HG03095 (cell line): ENCODE results near the gene CAMK1D.

Experiments used
- ATAC-seq: cut with Tn5 transposase; IDR thresholded peaks from one replicate; pipeline ENCODE4 v1.9.1; 2021; ENCODE audit warnings: moderate library complexity; ENCODE audit not compliant: unreplicated experiment

CAMK1D gene

DNA sequence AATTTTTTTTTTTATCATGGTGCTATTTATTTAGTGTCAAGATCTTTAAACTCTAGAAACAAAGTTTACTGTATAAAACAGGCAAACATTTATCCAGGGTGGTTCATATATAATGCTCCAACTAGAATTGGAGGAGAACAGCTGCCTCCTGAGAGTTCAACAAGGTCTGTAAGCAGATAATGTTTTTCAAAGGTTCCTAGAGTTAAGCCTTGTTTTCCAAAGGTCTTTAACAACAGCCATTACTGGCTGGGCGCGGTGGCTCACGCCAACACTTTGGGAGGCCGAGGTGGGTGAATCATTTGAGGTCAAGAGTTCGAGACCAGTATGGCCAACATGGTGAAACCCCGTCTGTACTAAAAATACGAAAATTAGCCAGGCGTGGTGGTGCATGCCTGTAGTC is 335.4 kb downstream of the CAMK1D start:
- no peak for ATAC-seq

DNA sequence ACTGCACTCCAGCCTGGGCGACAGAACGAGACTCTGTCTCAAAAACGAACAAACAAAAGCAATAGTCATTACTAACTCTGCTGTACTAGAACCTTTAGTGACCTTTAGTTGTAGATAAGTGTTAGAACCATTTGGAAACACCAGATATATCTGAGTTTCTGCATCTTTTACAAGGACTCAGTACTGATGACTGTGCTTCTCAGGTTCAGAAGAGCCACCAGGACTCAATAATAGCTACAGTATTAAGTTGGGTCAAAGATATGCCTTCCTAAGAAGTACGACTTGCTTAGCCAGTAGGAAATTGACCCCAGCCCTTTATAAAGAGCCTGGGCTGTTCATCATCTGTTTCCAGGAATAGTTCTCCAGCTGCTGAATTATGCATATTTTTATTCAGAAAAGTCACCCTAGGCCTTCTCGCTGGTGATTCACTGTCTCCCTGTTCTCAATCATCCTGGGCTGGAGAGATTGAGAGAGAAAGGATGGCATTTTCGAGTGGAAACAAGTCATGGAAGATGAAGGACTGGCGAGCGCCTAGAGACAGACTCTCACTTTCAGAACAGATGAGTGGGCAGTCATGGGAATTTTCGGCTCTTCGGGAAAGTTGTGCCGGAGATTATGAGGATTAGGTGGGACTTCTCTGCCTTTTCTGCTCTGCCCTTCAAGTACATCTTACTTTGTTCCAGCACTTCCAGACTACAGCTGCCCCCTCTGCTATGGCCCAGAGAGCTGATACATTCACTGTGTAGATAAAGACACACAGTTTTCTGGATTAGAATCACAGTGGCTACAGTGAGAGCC is 336.1 kb downstream of the CAMK1D start:
- ATAC-seq, result no peak

DNA sequence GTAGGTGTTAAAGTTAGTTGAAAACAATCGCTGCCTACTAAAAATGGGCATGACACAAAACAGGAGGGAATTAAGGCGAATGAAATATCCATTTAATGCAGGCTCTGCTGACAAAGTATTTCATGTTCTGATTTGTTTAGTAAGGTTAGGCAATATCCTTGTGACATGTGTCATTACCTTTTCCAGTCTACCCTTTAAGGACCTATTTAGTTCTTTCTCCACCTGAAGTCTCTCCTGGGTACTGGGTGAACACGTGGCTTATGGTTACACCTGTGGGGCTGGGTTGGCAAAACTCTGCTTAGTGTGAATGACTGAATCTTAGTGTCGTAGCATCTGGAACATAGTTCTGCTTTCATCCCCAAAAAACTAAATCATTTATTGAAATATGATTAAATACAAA is 338.6 kb downstream of the CAMK1D start:
- no peak for ATAC-seq

DNA sequence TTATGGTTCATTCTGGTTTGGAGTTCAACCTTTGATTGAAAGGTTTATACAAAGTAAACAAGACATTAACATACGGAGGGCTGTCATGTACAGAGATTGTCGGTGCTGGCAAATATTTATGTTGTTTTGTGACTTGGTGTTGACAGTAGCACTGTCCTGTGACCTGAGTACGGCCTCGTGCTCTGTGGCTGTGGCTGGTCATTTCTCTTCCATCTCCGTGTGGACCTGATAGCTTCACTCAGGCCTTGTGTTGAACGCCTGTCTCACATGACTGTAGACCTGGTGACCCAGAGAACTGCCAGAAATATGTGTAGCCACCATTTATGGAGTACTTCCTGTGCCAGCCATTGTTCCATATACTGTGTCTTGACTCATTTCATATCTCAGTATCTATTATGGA is 340.5 kb downstream of the CAMK1D start:
- ATAC-seq, result no peak

DNA sequence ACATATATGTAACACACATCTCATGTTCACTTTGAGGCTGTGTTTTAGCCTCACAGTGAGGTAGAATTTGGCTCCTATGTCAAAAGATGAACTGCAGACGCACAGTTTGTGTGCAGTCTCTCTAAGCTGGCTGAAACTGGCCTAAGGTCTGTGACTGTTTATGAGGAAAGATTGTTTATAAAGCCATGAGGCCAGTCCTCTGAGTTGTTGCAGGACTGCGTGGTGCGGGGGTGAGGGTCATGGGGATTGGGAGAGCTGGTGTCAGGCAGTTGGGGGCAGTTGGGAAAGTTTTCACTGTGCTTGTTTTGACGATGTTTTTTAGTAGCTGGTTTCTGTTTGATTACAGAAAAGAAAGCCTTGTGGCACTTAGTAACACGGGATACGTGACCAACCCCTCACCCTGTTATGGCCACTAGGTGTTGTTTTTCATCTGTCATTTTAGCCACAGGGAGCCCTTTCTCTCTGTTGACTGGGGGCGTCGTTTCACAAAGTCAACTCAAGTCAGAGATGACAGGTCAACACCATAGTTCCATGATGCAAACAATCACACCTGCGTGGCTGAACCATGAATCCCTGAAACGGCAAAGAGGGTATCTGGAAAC is 341.3 kb downstream of the CAMK1D start:
- ATAC-seq, result no peak

DNA sequence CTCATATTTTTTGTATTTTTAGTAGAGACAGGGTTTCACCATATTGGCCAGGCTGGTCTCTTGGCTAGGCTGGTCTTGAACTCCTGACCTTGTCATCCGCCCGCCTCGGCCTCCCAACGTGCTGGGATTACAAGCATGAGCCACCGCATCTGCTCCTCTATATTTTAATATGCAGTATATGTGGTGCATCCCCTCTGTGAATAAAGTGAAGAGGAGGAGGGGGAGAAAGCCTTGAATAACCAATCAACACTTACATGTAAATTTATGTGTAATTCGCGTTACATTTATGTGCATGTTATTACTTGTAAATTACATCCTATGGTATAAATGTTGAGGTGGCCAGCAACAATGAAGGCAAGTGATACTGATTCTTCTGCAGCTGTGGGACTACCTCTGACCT is 342.2 kb downstream of the CAMK1D start:
- ATAC-seq, result no peak

DNA sequence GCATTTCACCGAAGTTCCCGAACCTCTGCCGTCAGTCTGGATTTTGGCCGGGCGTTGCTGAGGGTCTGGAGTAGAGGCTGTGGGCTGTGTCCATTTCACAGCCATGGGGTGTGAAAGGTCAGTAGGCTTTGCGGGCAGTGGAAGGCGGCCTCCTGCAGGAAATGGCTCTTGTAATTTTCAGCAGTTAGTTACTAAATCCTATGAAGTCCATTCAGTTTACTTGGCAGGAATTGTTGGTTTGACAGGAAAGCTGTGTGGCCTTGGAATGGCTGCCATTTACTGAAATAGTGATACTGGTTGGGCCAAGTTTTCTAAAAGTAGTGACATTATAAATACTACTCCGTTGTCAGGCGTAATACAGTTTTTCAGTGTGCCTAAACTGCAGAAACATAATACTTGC is 348.4 kb downstream of the CAMK1D start:
- ATAC-seq, result no peak

DNA sequence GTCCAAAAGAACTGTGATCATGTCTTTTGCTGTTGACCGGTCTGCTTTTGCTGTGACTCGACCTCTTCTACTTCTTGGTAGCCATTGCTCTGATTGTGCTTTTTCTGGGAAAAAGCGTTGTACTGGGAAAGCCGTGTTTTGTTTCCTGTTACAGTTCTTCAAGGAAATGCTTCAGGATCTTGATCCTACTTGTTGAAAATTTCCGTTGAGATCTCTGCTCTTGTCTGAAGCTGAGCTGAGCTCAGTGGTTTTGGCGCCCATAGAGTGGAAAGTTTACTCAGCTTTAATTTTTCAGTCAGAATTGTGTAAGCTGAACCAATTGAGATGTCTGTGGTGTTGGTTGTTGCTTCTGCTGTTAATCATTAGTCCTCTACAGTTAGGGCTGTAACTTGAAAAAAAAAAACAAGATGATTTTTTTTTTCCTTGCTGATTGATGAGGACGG is 349.9 kb downstream of the CAMK1D start:
- ATAC-seq, result no peak

DNA sequence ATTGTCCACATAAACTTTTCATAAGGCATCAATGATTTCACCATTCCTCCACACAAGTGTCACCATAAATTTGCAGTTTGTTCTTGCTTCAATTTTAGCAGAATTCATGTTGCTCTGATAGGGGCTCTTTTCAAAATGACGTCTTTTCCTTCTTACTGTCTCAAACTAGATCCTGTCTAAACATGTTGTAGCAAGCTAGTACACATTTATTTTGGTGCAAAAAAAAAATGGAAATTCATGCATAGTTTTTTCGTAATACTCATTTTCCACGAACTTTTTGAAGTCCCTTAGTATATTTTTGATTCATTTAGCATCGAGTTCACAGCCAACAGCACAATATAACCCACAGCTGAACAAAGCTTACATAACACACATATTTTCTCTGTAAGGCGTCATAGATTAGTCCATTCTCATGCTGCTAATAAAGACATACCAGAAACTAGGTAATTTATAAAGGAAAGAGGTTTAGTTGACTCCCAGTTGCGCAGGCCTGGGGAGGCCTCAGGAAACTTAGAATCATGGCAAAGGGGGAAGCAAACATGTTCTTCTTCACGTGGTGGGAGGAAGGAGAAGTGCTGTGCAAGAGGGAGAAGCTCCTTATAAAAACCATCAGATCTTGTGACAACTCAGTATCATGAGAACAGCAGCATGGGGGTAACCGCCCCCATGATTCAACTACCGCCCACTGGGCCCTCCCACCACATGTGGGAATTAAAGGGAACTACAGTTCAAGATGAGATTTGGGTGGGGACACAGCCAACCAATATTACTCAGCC is 350.6 kb downstream of the CAMK1D start:
- ATAC-seq, result no peak

DNA sequence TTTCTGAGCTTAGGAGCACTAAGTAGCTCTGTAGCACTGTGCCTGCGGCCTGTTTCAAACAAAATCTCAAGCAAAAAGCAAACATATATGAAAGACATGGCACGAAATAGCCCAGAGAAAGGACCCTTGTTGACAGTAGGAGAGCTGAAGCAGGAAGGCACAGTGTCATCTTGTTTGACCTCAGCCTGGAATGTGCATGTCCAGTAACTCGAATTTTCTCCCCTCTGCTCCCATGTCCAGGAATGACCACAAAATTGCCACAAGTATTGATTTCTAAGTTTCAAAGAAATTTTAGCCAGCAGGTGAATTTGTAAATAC is 351.2 kb downstream of the CAMK1D start:
- no peak for ATAC-seq

DNA sequence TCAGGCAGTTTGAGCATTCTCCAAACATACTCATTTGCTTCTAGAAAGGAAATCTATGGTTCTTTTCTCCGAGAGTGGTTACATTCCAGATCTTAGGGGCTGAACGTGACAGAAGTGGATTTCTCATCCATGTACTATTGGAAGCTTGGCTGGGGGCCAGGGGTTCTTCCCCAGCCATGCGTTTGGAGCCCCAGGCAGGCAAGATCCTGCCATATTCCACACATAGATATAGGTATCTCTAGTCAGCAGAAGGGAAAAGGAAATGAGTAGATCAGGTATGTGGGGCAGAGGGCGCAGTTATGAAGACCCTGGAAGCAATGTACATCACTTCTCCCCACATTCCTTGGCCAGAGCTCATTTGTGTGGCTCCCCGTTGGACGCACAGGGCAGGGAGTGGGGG is 352.3 kb downstream of the CAMK1D start:
- ATAC-seq, result no peak

DNA sequence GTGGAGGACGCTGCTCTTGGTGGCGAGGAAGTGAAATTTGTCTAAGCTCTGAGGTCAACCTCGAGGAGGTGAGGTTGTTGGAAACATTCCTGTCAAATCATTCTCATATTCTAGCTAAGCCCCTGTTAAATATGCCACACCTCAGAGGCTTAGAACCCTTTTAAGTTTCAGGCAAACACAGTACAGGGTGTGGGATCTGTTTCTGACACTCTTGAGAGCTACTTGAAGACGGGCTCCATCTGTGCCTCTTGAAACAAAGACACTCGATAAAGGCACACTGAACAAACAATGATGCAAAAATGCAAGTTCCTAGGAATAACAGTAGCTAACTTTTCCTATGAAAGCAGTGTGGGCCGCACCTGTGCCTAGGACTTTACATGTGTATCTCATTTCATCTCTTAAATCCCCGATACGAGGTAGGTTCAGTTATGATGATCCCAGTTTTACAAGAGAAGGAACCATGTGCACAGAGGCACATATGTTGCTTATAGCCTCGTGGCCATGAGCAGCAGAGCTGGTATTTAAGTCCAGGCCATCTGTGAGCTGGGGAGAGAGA is 352.9 kb downstream of the CAMK1D start:
- no peak for ATAC-seq

DNA sequence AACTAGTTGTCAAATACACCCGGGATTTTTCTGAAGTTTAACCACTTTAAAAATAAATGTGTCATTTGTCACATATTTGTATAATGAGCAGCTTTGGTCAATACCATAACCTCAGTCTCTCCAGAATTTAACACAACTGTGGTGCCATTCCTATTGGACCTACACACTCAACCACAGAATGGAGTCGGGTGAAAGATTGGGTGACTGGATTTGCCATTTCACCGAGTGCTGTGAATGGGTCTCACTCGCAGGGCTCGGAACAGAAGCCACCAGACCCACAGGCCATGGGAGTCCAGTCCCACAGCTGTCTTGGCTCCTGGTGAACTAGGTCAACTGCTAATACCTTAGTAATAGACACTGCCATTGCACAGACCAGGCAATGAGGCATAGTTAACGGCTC is 353.8 kb downstream of the CAMK1D start:
- ATAC-seq, result no peak

DNA sequence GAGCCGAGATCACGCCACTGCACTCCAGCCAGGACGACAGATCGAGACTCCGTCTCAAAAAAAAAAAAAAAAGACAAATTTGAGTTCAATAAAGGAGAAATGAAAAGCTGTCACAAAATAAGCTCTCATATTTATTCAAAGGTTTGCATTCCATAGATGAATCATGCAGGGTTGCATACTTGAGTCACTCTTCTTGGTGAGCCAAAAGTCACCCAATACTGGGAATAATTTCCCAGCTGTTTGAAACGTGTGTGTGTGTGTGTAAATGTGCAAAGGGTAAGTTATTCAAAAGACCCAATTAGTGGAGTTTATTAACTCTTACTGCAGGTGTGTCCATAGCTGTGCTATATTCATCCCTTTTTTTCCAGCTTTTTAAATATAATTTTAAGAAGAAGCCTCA is 354.5 kb downstream of the CAMK1D start:
- no peak for ATAC-seq

DNA sequence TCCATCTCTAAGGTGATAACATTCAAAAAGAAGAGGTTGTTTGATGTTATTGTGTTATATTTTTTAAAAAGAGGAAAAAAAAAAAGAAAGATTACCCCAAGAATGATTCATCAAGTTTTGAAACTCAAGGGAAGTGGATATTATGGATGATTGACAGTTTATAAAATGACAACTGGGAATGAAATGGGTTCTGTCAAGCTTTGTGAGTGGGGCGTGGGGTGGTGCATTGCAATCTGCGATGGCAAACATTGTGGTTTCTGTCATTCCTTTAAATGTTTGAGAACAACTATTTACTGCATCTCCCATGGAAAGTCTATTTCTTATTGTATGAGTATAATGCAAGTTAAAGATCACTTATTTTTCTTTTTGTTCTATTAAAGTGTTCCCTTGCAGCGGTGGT is 355.1 kb downstream of the CAMK1D start:
- ATAC-seq, result no peak

DNA sequence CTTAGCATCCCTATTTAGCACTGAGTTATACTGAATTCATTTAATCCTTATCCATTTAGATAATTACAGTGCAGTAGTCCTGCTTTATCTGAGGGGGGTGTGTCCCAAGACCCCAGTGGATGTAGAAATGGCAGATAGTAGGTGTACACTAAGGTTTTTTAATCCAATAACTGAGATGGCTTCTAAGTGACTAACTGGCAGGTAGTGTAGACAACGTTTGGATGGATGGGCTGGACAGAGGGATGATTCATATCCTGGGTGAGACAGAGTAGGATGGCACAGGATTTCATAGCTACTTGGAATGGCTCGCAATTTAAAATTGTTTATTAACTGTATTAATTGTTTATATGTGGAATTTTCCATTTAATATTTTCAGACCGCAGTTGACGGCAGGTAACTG is 356.6 kb downstream of the CAMK1D start:
- ATAC-seq, result no peak

DNA sequence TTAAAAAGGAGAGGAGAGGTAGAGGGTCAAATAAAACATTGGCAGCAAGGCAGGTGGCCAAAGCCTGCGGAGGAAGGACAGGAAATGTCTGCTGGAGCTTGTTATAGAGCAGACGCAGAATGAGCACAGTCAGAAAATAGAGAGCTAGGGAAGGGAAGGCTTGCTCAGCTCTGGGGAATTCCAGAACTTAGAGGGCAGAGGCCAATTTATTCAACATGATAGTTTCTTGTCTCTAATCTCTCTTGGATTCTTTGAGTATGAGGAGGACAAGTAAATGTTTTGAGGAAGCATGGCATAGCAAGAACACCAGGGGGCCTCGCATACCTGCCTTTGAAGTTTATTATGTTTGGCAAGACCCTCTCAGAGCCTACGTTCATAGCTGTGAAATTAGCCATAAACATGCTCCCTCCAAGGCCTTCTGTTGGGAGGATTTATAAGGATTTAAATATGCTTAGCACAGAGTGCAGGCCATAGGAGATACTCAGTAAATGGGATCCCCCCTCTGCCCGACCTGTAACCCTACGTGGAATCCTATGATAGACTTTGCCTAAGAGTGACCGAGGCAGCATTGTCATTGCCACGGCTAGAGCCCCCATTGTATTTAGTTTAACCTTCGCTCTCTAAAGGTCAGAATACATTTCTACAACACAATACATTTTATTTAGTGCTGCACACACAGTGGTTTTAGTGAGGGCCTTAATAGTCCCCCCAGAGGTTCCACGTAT is 358.3 kb downstream of the CAMK1D start:
- no peak for ATAC-seq

DNA sequence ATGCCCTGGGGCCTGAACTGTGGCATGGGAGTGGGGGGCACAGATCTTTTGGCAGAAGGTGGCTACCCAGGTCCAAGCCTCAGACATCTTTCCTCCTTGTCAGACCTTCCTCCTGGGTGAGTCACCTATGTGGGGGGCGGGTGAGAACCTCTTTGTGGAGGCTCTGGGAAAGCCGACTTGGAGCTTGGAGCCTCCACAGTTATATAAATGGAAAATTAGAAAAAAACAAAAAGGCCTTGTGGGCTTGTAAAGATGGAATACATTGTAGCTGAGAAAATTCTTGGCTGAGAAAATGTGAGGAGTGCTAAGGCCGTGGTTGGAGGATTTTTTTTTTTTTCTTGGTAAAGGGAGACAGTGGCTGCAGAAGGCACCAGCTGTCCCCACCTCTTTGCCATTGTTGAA is 359.7 kb downstream of the CAMK1D start:
- no peak for ATAC-seq

DNA sequence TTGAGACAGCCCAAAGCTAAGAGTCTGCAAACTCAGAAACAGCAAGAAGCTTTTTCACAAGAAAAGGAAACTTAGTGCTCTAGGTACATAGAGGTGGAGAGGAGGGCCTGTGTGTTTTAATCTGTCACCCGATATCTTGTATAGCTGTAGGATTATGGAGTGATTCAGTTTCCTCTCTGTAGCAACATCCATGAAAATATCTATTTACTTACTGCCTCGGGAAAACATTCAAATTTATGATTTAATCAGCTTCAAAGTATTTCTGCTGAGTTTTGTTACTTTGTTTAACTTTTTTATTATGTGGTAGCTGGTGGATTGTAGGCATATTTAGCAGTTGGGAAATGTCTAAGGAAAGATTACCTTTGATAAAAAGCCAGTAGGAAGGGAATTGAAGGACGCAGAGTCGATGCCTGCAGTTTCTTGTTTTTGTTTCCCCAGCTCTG is 360.2 kb downstream of the CAMK1D start:
- ATAC-seq, result no peak

DNA sequence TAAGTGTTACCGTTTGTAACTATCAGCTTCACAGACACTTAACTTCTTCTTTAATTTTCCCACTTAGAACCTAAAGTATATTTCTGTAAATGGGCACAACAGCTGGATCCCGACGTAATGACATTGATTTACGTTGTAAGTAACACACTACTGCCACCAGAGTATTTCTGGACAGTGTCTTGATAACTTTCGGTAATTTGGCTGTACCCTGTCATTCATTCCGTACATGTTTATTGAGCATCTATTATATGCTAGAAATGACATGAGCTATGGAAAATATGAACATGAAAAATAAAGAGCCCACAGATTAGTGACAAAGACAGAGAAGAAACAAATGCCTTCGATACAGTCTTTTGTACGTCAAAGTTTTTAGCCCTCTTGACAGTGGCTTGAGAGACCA is 360.8 kb downstream of the CAMK1D start:
- no peak for ATAC-seq
